ENCODE data around the gene SPDYE3. TPM values are rescaled to one million over a fixed set of nuclear protein-coding genes. Genes with fewer than 3 reads are reported as not detected.
"Not testable (repeated sequence)": the region's sequence is repeated elsewhere in the genome, so short reads cannot be mapped to it uniquely, and the experiment has no call there.

Gene SPDYE3
- total and polyA plus RNA-seq, 4 donors: 0.06 to 0.10 TPM; not detected in 2

DNA sequence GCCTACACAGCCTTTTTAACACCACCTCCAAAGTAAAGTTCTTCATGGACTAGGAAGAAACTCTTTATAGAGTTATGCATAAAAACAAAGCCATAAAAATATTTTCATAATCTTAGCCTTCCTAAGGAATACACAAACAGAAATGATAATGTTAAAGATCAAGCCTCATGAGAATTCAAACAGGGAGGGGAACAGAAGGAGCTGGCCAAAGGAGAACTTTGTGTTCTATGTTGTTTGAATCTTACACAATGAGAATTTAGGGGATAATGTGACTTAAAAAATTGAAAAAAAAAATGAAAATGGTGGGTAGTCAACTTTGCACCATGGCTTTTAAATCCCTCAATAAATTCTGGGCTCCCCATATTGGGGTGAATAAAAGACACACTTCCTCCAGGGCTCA lies 41.3 kb downstream of the SPDYE3 start:
- peaks cover 13 to 45% (median 35%) of the 10 kb centered on the region in 4 donors for H3K36me3 ChIP-seq (ENCODE audit: control insufficient read depth in 4 of 4, insufficient read depth in 4 of 4, low read length in 4 of 4)
- H3K4me1 ChIP-seq (ENCODE audit: control insufficient read depth in 5 of 5, insufficient read depth in 5 of 5, low read length in 5 of 5): peaks cover 0 to 2% (median 0%) of the 10 kb centered on the region in 5 donors
- H3K9me3 ChIP-seq (ENCODE audit: control insufficient read depth in 4 of 4, insufficient read depth in 3 of 4, low read length in 3 of 4): no peaks in the 10 kb centered on the region
- TF ChIP-seq, protein P1, sequence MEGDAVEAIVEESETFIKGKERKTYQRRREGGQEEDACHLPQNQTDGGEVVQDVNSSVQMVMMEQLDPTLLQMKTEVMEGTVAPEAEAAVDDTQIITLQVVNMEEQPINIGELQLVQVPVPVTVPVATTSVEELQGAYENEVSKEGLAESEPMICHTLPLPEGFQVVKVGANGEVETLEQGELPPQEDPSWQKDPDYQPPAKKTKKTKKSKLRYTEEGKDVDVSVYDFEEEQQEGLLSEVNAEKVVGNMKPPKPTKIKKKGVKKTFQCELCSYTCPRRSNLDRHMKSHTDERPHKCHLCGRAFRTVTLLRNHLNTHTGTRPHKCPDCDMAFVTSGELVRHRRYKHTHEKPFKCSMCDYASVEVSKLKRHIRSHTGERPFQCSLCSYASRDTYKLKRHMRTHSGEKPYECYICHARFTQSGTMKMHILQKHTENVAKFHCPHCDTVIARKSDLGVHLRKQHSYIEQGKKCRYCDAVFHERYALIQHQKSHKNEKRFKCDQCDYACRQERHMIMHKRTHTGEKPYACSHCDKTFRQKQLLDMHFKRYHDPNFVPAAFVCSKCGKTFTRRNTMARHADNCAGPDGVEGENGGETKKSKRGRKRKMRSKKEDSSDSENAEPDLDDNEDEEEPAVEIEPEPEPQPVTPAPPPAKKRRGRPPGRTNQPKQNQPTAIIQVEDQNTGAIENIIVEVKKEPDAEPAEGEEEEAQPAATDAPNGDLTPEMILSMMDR (IDR thresholded peaks at IDR 0.05; ENCODE audit: control extremely low read depth, extremely low read depth): no peak
- ATAC-seq (ENCODE audit: insufficient read depth, low FRiP score) (no peak), DNase-seq (no peak)
- no peak overlapping the region for H3K27ac ChIP-seq (ENCODE audit: low read depth in 1 of 2, low read length in 1 of 2)
- no peak overlapping the region for H3K9ac ChIP-seq (ENCODE audit: insufficient read depth in 1 of 2, low read length in 2 of 2)
- H3K27me3 ChIP-seq (ENCODE audit: control insufficient read depth in 3 of 3, insufficient read depth in 3 of 3, low read length in 2 of 3): no peaks in the 10 kb centered on the region
- no peak overlapping the region for H3K4me3 ChIP-seq

DNA sequence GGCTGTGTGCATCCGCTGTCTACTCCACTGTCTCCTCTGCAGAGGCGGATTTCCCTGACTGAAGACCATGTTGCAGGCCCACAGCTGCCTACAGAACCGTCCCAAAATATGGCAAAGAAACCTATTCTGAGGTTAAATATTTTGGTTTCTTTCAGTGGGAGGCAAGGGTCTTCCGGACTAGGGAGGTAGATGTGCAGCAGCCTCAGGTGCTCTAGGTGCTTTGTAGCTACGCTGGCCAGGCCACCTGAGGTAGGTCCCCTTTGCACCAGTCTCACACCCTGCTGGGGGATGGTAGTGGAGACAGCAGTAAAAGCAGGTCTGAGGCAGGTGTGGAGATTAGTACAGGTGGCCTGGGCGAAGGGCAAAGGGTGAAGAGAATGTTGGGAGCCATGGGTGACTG lies 42.3 kb downstream of the SPDYE3 start:
- no peak for DNase-seq
- H3K27me3 ChIP-seq (ENCODE audit: control insufficient read depth in 3 of 3, insufficient read depth in 3 of 3, low read length in 2 of 3): no peaks in the 10 kb centered on the region
- peaks cover 17 to 52% (median 37%) of the 10 kb centered on the region in 4 donors for H3K36me3 ChIP-seq (ENCODE audit: control insufficient read depth in 4 of 4, insufficient read depth in 4 of 4, low read length in 4 of 4)
- H3K4me3 ChIP-seq: no peak overlapping the region
- H3K9me3 ChIP-seq (ENCODE audit: control insufficient read depth in 4 of 4, insufficient read depth in 3 of 4, low read length in 3 of 4): no peaks in the 10 kb centered on the region
- WGBS, 2 donors: 94 to 96% methylated on average over 6 of the region's 6 CpGs
- H3K27ac ChIP-seq (ENCODE audit: low read depth in 1 of 2, low read length in 1 of 2): no peak overlapping the region
- ATAC-seq (ENCODE audit: insufficient read depth, low FRiP score): no peak
- H3K4me1 ChIP-seq (ENCODE audit: control insufficient read depth in 5 of 5, insufficient read depth in 5 of 5, low read length in 5 of 5): no peaks in the 10 kb centered on the region
- TF ChIP-seq, protein P1 (IDR thresholded peaks at IDR 0.05; ENCODE audit: control extremely low read depth, extremely low read depth): no peak
- no peak overlapping the region for H3K9ac ChIP-seq (ENCODE audit: insufficient read depth in 1 of 2, low read length in 2 of 2)

DNA sequence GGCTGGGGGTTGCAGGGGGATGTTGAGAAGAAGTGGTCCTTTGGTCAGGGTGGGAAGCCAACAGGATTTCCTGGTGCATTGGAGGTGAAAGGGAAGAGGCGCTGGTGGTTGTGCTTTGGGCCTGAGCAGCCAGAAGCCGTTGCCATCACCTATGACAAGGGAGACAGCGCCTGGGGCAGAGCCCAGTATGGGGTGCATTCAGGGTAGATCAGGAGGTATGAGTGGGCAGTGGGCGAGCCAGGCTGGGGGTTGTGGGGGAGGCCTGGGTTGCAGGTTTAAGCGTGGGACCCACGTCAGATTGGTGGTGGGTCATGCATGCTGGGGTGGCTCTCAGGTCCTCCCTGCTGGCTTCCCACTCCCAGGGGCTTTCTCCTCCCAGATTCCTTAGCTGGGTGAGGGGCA lies 44.2 kb downstream of the SPDYE3 start:
- Histone ChIP-seq H3K27ac (ENCODE audit: low read depth in 1 of 2, low read length in 1 of 2) (no peak overlapping the region), H3K9me3 (ENCODE audit: control insufficient read depth in 4 of 4, insufficient read depth in 3 of 4, low read length in 3 of 4) (no peaks in the 10 kb centered on the region), H3K4me3 (no peak overlapping the region), H3K36me3 (ENCODE audit: control insufficient read depth in 4 of 4, insufficient read depth in 4 of 4, low read length in 4 of 4) (peaks cover 19 to 64% (median 43%) of the 10 kb centered on the region in 4 donors), H3K9ac (ENCODE audit: insufficient read depth in 1 of 2, low read length in 2 of 2) (no peak overlapping the region), H3K4me1 (ENCODE audit: control insufficient read depth in 5 of 5, insufficient read depth in 5 of 5, low read length in 5 of 5) (no peaks in the 10 kb centered on the region), H3K27me3 (ENCODE audit: control insufficient read depth in 3 of 3, insufficient read depth in 3 of 3, low read length in 2 of 3) (no peaks in the 10 kb centered on the region)
- DNase-seq: no peak
- 86 to 88% methylated on average over 6 of the region's 6 CpGs for WGBS, 2 donors
- TF ChIP-seq, protein P1 (IDR thresholded peaks at IDR 0.05; ENCODE audit: control extremely low read depth, extremely low read depth): no peak
- ATAC-seq (ENCODE audit: insufficient read depth, low FRiP score): no peak

DNA sequence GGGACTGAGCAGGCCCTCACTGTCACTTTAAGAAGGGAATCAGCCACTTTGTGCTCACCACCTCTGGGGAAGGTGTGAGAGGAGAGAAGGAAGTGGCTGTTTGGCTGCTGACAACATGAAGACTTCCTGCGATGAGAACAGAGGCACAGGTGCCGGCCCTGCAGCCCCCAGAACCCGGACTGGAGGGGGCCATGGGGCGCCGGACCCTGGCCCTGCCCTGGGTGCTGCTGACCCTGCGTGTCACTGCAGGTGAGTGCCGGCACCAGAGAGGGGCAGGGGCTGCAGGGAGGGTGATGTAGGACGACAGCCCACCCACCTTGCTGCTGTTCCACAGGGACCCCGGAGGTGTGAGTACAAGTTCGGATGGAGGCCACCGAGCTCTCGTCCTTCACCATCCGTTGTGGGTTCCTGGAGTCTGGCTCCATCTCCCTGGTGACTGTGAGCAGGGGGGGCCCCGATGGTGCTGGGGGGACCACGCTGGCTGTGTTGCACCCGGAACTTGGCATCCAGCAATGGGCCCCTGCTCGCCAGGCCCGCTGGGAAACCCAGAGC lies 44.8 kb downstream of the SPDYE3 start:
- DNase-seq; ATAC-seq (ENCODE audit: insufficient read depth, low FRiP score); H3K4me3 ChIP-seq; H3K9ac ChIP-seq (ENCODE audit: insufficient read depth in 1 of 2, low read length in 2 of 2); H3K27ac ChIP-seq (ENCODE audit: low read depth in 1 of 2, low read length in 1 of 2); H3K27me3 ChIP-seq (ENCODE audit: control insufficient read depth in 3 of 3, insufficient read depth in 3 of 3, low read length in 2 of 3); H3K9me3 ChIP-seq (ENCODE audit: control insufficient read depth in 4 of 4, insufficient read depth in 3 of 4, low read length in 3 of 4); H3K4me1 ChIP-seq (ENCODE audit: control insufficient read depth in 5 of 5, insufficient read depth in 5 of 5, low read length in 5 of 5): not testable (repeated sequence)
- H3K36me3 ChIP-seq (ENCODE audit: control insufficient read depth in 4 of 4, insufficient read depth in 4 of 4, low read length in 4 of 4): peaks cover 17 to 66% (median 37%) of the 10 kb centered on the region in 4 donors
- WGBS, 2 donors: 87 to 89% methylated on average over 17 to 18 of the region's 18 CpGs

Measured in lung (tissue), 12 donors.